ENCODE measurements around the gene TDRD1. TPM values are rescaled to one million over a fixed set of nuclear protein-coding genes. Genes with fewer than 3 reads are reported as not detected.
A peak's percentile ranks its signal among the peaks of the same experiment; 100 is the strongest.

Gene TDRD1
- total RNA-seq, 1 experiment from 2014 or later: not detected

DNA sequence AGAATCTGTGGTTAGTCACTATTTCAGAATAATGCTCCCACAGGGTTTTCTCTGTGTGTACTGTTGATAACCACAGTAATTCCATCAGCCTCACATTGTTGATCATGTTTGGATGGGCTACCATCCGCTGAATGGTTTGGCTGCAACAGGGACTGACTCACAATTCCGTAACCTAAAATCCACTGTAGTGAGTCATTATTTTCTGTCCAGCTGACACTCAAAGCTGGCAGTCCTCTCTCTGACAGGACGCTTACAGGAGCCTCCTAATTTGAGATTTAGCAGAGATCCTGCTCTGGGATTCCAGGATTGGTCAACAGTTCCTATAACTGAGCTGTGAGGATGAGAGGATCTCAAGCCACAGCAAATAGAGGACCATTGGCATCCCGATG lies 92.6 kb downstream of the TDRD1 start:
- intact Hi-C loops (cut with micrococcal nuclease): no loop called here

More for the DNA sequence above, 92.6 kb downstream of the TDRD1 start:
- POLR2A ChIA-PET: interaction anchor here (1.0 kb wide), 1 partner anchor 98 kb away, joined by 5 read pairs; the partner anchor contains the start of gene CCDC186
- no peaks in the 10 kb centered on the region for H3K9me2 ChIP-seq (ENCODE audit: insufficient read depth)
- H3K9me3 ChIP-seq (ENCODE audit: control insufficient read depth in 1 of 2, insufficient read depth in 1 of 2, low read depth in 1 of 2, low read length in 2 of 2): no peaks in the 10 kb centered on the region
- H2AFZ ChIP-seq (ENCODE audit: low read depth, low read length, poor library complexity, severe bottlenecking): no peak overlapping the region
- no peaks in the 10 kb centered on the region for H3K36me3 ChIP-seq (ENCODE audit: control insufficient read depth in 1 of 2, insufficient read depth in 2 of 2, low read length in 2 of 2)
- H3K27ac ChIP-seq (ENCODE audit: low read depth, low read length): no peak overlapping the region
- no peak overlapping the region for H3K9ac ChIP-seq (ENCODE audit: low read length)
- peaks cover 10 to 14% of the 10 kb centered on the region in 2 experiments for H3K4me1 ChIP-seq (ENCODE audit: control insufficient read depth in 1 of 2, insufficient read depth in 2 of 2, low read length in 2 of 2)
- peaks cover 12% of the 10 kb centered on the region for H3K27me3 ChIP-seq (ENCODE audit: insufficient read depth, low read length)
- TF ChIP-seq POLR2A (IDR thresholded peaks at IDR 0.05; ENCODE audit: borderline replicate concordance, extremely low read depth, insufficient read depth, insufficient read length) (no peak), TCF7L2 (IDR thresholded peaks at IDR 0.05; ENCODE audit: borderline replicate concordance, extremely low read depth, insufficient read depth, insufficient read length) (no peak), POLR2AphosphoS5 (IDR thresholded peaks at IDR 0.05; ENCODE audit: low read depth, low read length) (no peak; the same call in 1 of the 2 replicates), ZNF274 (IDR thresholded peaks at IDR 0.05; ENCODE audit: low read depth, low read length) (no peak), REST (IDR thresholded peaks at IDR 0.05; ENCODE audit: low read depth) (no peak), SIN3A (IDR thresholded peaks at IDR 0.05; ENCODE audit: low read depth) (peak; percentile 90), FOSL1 (IDR thresholded peaks at IDR 0.05; ENCODE audit: low read depth) (peak; percentile 94), SRF (IDR thresholded peaks at IDR 0.05; ENCODE audit: low read depth) (no peak; the same call in 1 of the 2 replicates), CBX3 (IDR thresholded peaks at IDR 0.05; ENCODE audit: low read depth) (no peak; the same call in 1 of the 2 replicates), YY1 (IDR thresholded peaks at IDR 0.05; ENCODE audit: extremely low read depth, insufficient replicate concordance, low read depth, low read length) (no peak), RAD21 (IDR thresholded peaks at IDR 0.05; ENCODE audit: low read depth) (no peak), CEBPB (IDR thresholded peaks at IDR 0.05; ENCODE audit: low read depth) (no peak; the same call in 1 of the 2 replicates), ZFX (IDR thresholded peaks at IDR 0.05) (no peak), JUND (IDR thresholded peaks at IDR 0.05) (peak; percentile 90), EGR1 (IDR thresholded peaks at IDR 0.05; ENCODE audit: low read depth) (no peak), EZH2 (IDR thresholded peaks at IDR 0.05) (no peak), ELF1 (IDR thresholded peaks at IDR 0.05; ENCODE audit: borderline replicate concordance, low read depth) (no peak)
- TF ChIP-seq, protein P1, sequence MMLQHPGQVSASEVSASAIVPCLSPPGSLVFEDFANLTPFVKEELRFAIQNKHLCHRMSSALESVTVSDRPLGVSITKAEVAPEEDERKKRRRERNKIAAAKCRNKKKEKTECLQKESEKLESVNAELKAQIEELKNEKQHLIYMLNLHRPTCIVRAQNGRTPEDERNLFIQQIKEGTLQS (IDR thresholded peaks at IDR 0.05): no peak
- TF ChIP-seq, protein P2, sequence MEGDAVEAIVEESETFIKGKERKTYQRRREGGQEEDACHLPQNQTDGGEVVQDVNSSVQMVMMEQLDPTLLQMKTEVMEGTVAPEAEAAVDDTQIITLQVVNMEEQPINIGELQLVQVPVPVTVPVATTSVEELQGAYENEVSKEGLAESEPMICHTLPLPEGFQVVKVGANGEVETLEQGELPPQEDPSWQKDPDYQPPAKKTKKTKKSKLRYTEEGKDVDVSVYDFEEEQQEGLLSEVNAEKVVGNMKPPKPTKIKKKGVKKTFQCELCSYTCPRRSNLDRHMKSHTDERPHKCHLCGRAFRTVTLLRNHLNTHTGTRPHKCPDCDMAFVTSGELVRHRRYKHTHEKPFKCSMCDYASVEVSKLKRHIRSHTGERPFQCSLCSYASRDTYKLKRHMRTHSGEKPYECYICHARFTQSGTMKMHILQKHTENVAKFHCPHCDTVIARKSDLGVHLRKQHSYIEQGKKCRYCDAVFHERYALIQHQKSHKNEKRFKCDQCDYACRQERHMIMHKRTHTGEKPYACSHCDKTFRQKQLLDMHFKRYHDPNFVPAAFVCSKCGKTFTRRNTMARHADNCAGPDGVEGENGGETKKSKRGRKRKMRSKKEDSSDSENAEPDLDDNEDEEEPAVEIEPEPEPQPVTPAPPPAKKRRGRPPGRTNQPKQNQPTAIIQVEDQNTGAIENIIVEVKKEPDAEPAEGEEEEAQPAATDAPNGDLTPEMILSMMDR (IDR thresholded peaks at IDR 0.05 in 2 of 3, conservative IDR thresholded peaks at IDR 0.05 in 1 of 3; ENCODE audit: borderline replicate concordance in 1 of 3, insufficient read depth in 1 of 3, low read depth in 2 of 3, low read length in 2 of 3): no peak
- no TSS peak for BruUV-seq (replicated peaks)
- ATAC-seq (peak; percentile 75), DNase-seq (ENCODE audit: low read depth, low spot score) (peak; percentile 42)
- RAD21 ChIA-PET (ENCODE audit: low non-redundant PET in 1 of 2, low total read pairs in 2 of 2, uncharacterized antibody in 2 of 2, unreplicated experiment in 2 of 2): interaction anchor here in 1 of 2 experiments (0.6 kb wide), 1 partner anchor 34 kb away, joined by 3 read pairs; no protein-coding TSS in a partner anchor
- H4K20me1 ChIP-seq (ENCODE audit: insufficient read depth): no peaks in the 10 kb centered on the region
- CTCF ChIA-PET: interaction anchor here (1.7 kb wide), 1 partner anchor 32 kb away, joined by 9 read pairs; no protein-coding TSS in a partner anchor
- no peak overlapping the region for H3K4me3 ChIP-seq (replicated peaks in 1 of 2; ENCODE audit: low read depth in 1 of 2, low read length in 2 of 2)
- peak overlapping the region; percentile 31 for H3K4me2 ChIP-seq (ENCODE audit: low read length)
- no peaks in the 10 kb centered on the region for H3K79me2 ChIP-seq (ENCODE audit: insufficient read depth, low read length)

All from HCT116 (cell line).